HG03064 (cell line): ENCODE data around the gene STON2.

Source experiments
- ATAC-seq: cut with Tn5 transposase; IDR thresholded peaks from one replicate; pipeline ENCODE4 v1.9.1; 2021; ENCODE audit warnings: low read depth; ENCODE audit not compliant: unreplicated experiment

Gene STON2

DNA sequence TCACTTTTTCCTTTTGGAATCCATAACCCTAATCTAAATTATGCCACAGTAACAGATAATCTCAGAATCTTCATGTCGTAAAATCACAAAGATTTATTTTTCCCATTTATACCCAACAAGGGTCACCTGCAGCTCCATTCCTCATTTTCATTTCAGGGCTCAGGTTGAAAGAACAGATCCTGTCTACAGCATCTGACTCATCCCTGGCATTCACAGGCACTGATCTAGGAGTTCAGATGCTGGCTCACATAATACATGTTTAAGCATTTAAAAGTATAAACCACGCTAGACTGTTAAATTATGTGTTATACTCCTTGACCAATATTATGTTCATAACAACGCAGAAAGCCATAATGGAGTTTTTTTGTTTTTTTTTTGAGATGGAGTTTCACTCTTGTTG, 58.3 kb downstream of the STON2 start:
- ATAC-seq, result no peak

GRCh38 chr14:81341370-81341769, 58.8 kb downstream of the STON2 start:
- no peak for ATAC-seq

DNA sequence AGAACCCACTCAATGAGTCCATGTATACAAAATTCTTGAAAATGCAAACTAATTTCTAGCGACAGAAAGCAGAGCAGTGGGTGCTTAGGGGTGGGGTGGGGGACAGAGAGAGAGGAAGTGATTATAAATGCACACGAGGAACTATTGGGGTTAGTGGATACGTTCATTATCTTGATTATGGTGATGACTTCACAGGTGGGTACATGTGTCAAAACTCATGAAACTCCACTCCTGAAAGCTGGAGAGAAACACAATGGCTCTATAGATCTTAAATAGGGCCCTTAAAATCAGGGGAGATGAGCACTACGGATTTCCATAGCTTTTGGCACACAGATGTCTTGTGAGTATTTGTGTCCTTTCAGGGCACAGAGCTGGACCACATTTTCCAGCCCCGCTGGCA, 59.9 kb downstream of the STON2 start:
- no peak for ATAC-seq

DNA sequence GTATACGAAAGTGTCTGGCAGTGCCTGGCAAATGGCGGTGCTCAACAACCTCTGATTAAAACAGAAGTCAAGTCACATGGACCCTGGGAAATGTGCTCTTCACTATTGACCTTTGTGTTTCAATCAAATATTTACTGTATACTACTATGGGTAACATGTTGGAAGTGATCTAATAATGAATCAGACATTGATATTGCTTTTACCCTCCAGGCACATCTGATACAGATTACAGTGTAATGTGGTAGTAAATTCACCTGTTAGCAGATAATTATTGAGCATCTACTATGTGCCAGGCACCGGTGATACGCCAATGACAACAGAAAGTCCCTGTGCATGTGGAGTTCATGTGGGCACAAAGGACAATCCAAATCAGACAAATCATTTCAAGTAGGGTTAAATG, 63.1 kb downstream of the STON2 start:
- no peak for ATAC-seq

DNA sequence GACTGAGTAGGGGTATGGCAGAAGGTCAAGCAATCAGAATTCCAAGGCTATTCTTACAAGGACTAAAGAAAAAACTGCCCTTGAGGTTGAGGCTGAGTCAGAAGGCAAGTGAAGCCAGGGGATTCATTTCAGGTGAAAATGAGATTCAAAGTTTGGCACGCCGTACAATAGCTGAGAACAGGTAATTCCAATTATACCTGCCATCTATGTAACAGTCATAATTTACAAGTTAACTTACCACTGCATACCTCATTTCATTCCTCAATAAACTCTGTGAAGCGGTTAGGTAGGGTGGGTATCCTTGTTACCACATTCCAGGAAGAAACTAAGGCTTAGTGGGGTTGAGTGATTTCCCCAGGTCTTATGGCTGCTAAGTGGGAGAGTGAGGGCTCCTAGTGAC, 64.1 kb downstream of the STON2 start:
- no peak for ATAC-seq

- no peak for ATAC-seq
Observed at GRCh38 chr14:81332725-81333124, 67.4 kb downstream of the STON2 start.

GRCh38 chr14:81331229-81332021, 68.7 kb downstream of the STON2 start:
- no peak for ATAC-seq

DNA sequence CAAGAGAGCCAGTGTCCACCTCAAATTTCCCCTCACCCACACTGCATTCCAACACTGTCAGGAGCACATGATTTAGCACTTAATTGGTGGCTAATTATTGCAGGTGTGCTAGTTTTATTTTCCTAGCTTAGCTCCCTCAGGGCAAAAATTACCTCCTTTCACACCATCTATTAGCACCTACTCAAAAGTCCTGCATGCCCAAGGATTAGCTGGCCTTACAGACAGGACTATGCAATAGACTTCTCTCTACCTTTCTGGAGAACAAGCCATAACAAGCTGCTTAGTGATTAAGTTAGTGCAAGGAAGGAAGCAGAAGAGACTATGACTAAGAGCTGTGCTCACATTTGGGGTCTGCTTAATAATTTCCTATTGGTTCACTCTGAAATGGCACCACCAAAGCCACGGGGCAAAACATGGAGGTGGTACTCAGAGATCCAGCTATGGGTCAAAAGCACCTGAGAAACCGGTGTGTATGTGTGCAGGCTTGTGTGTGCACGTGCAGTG, 69.5 kb downstream of the STON2 start:
- ATAC-seq, result no peak

- no peak for ATAC-seq
Observed at GRCh38 chr14:81329640-81330381, 70.3 kb downstream of the STON2 start.

- no peak for ATAC-seq
Observed at GRCh38 chr14:81326451-81326850, 73.7 kb downstream of the STON2 start.

DNA sequence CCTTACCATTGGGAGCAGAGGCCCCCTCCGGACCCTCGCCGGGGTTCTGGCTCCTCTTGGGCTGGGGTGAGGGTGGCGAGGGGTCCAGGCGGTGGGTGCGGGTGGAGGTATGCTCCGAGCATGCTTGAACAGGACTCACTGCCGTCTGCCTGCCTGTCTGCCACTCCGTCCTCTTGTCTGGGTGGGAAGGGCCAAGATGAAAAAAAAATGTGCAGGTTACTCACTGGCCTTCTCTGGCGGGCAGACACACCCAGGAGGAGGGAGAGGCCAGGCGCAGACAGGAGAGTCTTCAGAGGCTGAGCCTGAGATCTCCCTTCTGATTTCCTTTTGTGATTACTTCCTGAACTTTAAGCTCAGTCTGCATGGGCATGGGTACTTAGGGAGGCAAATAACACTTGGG, 76.1 kb downstream of the STON2 start:
- no peak for ATAC-seq

- ATAC-seq, result no peak
Observed at GRCh38 chr14:81323093-81323492, 77.0 kb downstream of the STON2 start.

- ATAC-seq, result no peak
Observed at GRCh38 chr14:81319946-81320345, 80.2 kb downstream of the STON2 start.

DNA sequence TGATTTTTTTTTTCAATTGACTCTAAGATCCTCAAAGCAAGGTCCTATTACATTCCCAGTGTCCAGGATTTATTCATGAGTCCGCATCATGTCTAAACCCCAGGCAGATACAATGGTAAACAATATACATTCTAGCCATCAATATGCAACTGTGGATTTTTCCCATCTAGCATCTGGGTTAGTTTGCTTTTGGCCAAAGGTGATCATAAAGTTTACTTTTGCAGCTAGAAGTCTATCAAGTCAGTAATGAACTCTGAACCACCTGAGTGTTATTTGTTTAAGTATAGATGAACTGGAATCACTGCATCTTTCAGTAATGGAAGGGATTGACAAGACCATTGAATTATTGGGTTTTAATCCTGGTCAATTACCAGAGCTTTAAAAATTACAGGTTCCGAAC, 80.8 kb downstream of the STON2 start:
- ATAC-seq, result no peak

DNA sequence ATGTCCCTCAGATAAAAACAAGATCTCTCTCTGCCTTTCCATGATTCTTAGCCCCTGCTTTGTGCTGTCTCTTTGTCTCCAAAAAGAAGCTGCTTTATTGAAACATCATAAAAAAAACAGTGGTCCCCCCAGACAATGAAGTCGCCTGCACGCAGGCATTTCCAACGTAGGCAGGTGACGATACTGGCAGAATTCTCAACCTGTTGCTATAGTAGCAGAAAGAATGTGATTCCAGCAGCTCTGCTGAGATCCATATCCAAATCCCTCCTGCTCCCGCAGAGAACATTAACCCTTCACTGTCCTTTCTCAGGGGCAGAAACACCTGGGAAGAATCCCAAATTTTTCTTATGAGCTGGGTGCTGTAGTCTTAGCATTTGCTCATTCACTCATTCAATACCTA, 84.8 kb downstream of the STON2 start:
- ATAC-seq, result no peak

- ATAC-seq, result no peak
Observed at GRCh38 chr14:81314443-81315175, 85.5 kb downstream of the STON2 start.

- no peak for ATAC-seq
Observed at GRCh38 chr14:81313775-81314429, 86.2 kb downstream of the STON2 start.

GRCh38 chr14:81313200-81313599, 86.9 kb downstream of the STON2 start:
- no peak for ATAC-seq

GRCh38 chr14:81312289-81312876, 87.7 kb downstream of the STON2 start:
- ATAC-seq, result no peak

- ATAC-seq, result no peak
Observed at GRCh38 chr14:81311778-81312177, 88.3 kb downstream of the STON2 start.
